ENCODE data around the gene PNLIPRP2.

Gene PNLIPRP2

DNA sequence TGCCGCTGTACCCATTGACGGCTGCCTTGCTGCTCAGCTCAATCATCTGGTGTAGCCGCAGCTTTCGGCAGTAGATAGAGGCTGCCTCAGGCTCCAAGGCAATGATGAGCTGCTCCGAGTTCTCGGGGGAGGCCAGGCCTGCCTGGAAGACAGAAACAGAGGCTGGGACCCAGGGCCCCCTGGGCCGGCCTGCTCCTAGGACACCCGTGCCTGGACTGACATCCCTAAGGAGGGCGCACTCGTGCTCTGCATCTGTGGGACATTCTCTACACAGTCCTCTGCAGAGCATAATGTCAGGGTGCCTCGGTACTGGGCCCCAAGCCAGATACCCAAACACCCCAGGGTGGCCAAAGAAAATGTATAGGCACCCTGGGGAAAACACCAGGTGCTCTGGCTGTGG lies 63.1 kb downstream of the PNLIPRP2 start:
- DNase-seq (ENCODE audit: low spot score), result no peak

GRCh38 chr10:116684781-116685180 lies 64.0 kb downstream of the PNLIPRP2 start:
- DNase-seq (ENCODE audit: low spot score), result no peak

DNA sequence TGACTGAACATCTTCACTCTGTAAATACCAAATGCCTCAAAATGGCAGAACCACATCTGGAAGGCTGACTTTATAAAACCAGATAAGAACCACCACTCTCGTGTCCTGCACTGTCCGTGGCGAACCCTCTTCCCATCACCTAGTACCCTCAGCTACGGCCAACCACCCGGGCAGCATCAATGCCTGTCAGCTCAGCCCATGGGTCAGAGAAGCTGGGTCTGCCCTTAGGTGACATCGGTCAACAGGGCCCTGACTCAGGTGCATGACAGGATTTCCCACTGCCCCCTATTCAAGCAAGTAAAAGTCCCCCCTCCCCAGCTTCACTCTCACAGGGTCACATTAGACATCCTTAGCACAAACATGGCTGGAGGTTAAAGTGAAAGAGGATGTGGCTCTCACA lies 65.1 kb downstream of the PNLIPRP2 start:
- DNase-seq (ENCODE audit: low spot score), result no peak

GRCh38 chr10:116686632-116687031 lies 65.9 kb downstream of the PNLIPRP2 start:
- DNase-seq (ENCODE audit: low spot score), result no peak

- no peak for DNase-seq (ENCODE audit: low spot score)
Observed at GRCh38 chr10:116687633-116688032, 66.9 kb downstream of the PNLIPRP2 start.

DNA sequence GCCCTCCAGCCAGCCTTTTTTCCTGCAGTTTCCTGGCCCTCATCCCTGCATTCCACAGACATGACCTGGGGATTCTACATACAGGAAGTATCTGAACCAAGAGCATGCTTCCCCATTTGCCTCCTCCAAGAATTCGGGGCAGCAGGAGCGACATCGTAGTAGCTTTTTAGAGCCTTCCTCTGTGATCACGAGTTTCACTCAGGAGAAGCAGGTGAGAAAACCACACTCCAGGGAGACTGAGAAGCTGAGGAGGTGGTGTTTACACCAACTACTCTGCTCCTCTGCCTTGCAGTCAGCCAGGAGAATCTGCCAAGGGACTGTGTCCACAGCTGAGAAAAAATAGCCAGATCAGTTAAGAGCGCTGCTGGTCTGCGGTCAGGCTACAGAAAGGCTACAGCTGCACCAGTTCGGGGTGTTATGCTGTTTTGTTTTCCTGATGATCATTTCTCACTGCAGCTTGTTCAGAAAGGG lies 67.5 kb downstream of the PNLIPRP2 start:
- DNase-seq (ENCODE audit: low spot score), result no peak

DNA sequence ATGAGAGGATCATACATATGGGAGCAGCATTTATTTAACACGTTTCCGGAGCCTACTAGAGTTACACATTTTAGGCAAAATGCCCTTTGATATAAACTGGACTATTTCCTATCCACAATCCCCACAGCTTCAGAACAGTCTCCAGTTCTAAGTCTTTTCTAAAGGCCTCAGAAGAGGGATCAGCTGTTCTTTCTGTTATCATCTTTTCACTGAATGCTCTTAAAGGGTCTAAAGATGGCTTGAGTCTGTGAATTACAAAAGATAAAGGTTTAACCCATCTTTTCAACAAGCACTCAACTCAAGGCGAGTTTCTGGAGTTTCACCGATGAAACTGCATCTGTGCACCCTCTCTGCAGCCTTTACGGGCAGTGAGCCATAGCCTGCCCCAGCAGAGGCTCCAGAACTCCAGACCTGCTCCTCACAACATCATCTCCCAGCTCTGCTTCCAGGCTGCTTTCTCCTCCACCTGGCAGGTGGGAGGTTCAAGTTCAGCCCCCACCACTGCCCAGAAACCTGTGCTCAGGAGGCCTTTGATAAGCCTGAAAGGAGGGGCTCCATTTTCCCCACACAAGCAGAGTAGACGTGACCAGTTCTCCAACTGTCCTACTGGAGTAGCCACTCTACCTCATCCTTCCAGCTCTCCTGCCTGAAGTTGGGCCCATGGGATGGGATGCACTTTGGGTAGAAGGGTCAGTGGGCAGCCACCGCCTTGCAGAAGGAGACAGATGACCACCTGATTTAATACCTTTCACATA lies 68.2 kb downstream of the PNLIPRP2 start:
- DNase-seq (ENCODE audit: low spot score), result no peak

GRCh38 chr10:116689744-116690143 lies 69.0 kb downstream of the PNLIPRP2 start:
- no peak for DNase-seq (ENCODE audit: low spot score)

GRCh38 chr10:116690356-116691322 lies 69.9 kb downstream of the PNLIPRP2 start:
- DNase-seq (ENCODE audit: low spot score), result no peak

DNA sequence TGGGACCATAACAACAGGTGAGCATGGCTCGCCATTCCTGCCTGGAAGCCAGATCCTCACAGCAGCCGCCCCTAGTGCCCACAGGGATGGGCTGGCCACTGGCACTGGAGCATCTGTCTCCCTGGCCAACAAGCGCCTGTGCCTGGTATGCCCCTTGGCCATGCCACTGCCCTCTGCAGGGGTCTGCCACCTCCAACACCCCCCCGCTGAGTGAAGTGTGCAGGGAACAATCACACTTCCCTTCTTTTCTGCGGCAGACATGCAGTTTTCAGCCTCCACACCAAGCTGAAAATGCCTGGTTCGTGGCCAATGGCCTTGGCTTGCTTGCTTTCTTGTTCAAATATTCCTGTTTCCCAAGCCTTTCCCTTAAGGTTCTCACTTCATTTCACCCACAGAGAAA lies 70.9 kb downstream of the PNLIPRP2 start:
- DNase-seq (ENCODE audit: low spot score), result no peak

DNA sequence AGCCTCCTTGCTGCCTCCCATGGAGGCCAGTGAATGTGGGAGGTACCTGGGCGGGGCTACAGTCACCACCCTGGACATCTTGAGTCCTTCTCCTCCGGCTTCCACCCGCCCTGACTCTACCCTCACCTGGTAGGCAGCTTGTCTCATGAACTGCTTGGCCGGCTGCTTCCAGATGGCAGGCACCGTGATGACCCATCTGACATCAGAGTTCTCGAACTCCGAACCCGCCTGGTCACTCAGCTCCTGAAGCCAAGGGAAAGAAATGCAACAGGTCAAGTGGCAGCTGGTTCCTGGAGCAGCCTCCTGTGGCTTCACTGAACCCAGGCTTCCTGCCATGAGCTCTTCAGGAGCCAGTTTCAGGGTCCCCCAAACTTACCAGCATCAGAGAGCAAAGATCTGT lies 71.5 kb downstream of the PNLIPRP2 start:
- no peak for DNase-seq (ENCODE audit: low spot score)

- DNase-seq (ENCODE audit: low spot score), result no peak
Observed at GRCh38 chr10:116694243-116694926, 73.6 kb downstream of the PNLIPRP2 start.
